ENCODE measurements around the gene RABEPK.
"Not testable (repeated sequence)": the region's sequence is repeated elsewhere in the genome, so short reads cannot be mapped to it uniquely, and the experiment has no call there.

Gene RABEPK

GRCh38 chr9:125195591-125195990 lies 4.8 kb upstream of the RABEPK start:
- WGBS (ENCODE audit: insufficient coverage, insufficient read length), result no CpG with 5 or more reads among the region's 1 CpG
- H3K36me3 ChIP-seq (ENCODE audit: control insufficient read depth, insufficient read depth, low read length); H3K9me3 ChIP-seq (ENCODE audit: control insufficient read depth, insufficient read depth, low read length); H3K4me1 ChIP-seq (ENCODE audit: control insufficient read depth, insufficient read depth, low read length); H3K27me3 ChIP-seq (ENCODE audit: control insufficient read depth, insufficient read depth, low read length); H3K27ac ChIP-seq (ENCODE audit: low read length); H3K4me3 ChIP-seq (ENCODE audit: low read length); DNase-seq (ENCODE audit: low read depth, low spot score): not testable (repeated sequence)

DNA sequence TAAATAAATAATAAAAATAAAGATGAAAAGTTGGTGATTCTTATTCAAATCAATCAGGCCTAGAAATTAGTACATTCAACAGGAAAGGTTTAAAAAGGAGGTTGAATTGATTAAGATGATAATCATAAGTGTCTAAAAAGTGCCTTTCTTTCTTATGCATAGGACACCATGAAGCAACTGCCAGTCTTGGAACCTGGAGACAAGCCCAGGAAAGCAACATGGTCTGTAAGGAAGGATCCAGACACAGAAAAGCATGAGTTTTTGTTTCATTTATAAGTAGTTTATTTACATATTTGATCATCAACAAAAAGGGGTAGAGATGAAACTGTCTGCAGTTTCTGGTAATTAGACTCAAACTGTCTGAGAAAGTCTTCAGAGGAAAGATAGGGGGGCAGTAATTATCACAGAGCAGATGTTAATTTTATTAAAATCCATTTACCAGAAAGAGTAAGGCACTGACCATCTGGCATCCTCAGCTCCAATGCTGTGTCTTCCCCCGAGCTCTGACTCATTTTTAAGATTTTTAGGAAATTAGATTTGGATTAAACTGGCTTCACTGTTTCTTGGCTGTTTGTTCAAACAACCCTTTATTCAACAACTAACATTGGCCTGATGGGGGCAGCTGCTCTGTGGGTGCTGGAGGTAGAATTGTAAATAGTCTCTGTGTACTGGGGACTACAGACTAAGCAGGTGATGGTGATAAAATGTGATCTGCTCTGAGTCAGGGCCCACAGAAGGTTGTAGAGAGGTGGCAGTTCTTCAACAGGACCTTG lies 2.7 kb downstream of the RABEPK start:
- H3K27ac ChIP-seq (ENCODE audit: low read length), result no peak overlapping the region
- no peaks in the 10 kb centered on the region for H3K9me3 ChIP-seq (ENCODE audit: control insufficient read depth, insufficient read depth, low read length)
- no peak overlapping the region for H3K4me3 ChIP-seq (ENCODE audit: low read length)
- no peaks in the 10 kb centered on the region for H3K4me1 ChIP-seq (ENCODE audit: control insufficient read depth, insufficient read depth, low read length)
- no peak for DNase-seq (ENCODE audit: low read depth, low spot score)
- no peaks in the 10 kb centered on the region for H3K27me3 ChIP-seq (ENCODE audit: control insufficient read depth, insufficient read depth, low read length)
- WGBS (ENCODE audit: insufficient coverage, insufficient read length), result no CpG with 5 or more reads among the region's 1 CpG
- peaks cover 3% of the 10 kb centered on the region; the same call in 1 of the 2 replicates for H3K36me3 ChIP-seq (ENCODE audit: control insufficient read depth, insufficient read depth, low read length)

- no CpG with 5 or more reads among the region's 3 CpGs for WGBS (ENCODE audit: insufficient coverage, insufficient read length)
- DNase-seq (ENCODE audit: low read depth, low spot score), result no peak
- H3K36me3 ChIP-seq (ENCODE audit: control insufficient read depth, insufficient read depth, low read length), result peaks cover 4% of the 10 kb centered on the region; the same call in 1 of the 2 replicates
- H3K27me3 ChIP-seq (ENCODE audit: control insufficient read depth, insufficient read depth, low read length), result no peaks in the 10 kb centered on the region
- no peaks in the 10 kb centered on the region for H3K9me3 ChIP-seq (ENCODE audit: control insufficient read depth, insufficient read depth, low read length)
- no peak overlapping the region for H3K27ac ChIP-seq (ENCODE audit: low read length)
- H3K4me3 ChIP-seq (ENCODE audit: low read length), result no peak overlapping the region
- no peaks in the 10 kb centered on the region for H3K4me1 ChIP-seq (ENCODE audit: control insufficient read depth, insufficient read depth, low read length)
Measured at GRCh38 chr9:125204477-125204876, 4.1 kb downstream of the RABEPK start.

- Histone ChIP-seq H3K27ac (ENCODE audit: low read length) (no peak overlapping the region), H3K4me1 (ENCODE audit: control insufficient read depth, insufficient read depth, low read length) (no peaks in the 10 kb centered on the region), H3K9me3 (ENCODE audit: control insufficient read depth, insufficient read depth, low read length) (no peaks in the 10 kb centered on the region), H3K36me3 (ENCODE audit: control insufficient read depth, insufficient read depth, low read length) (peaks cover 4% of the 10 kb centered on the region; the same call in 1 of the 2 replicates), H3K27me3 (ENCODE audit: control insufficient read depth, insufficient read depth, low read length) (no peaks in the 10 kb centered on the region), H3K4me3 (ENCODE audit: low read length) (no peak overlapping the region)
- no peak for DNase-seq (ENCODE audit: low read depth, low spot score)
- no CpG with 5 or more reads among the region's 5 CpGs for WGBS (ENCODE audit: insufficient coverage, insufficient read length)
Measured at GRCh38 chr9:125214186-125214585, 13.8 kb downstream of the RABEPK start.

- Histone ChIP-seq H3K27me3 (ENCODE audit: control insufficient read depth, insufficient read depth, low read length) (no peaks in the 10 kb centered on the region), H3K36me3 (ENCODE audit: control insufficient read depth, insufficient read depth, low read length) (peaks cover 3% of the 10 kb centered on the region; the same call in 1 of the 2 replicates)
Measured at GRCh38 chr9:125218621-125219020, 18.3 kb downstream of the RABEPK start.

DNA sequence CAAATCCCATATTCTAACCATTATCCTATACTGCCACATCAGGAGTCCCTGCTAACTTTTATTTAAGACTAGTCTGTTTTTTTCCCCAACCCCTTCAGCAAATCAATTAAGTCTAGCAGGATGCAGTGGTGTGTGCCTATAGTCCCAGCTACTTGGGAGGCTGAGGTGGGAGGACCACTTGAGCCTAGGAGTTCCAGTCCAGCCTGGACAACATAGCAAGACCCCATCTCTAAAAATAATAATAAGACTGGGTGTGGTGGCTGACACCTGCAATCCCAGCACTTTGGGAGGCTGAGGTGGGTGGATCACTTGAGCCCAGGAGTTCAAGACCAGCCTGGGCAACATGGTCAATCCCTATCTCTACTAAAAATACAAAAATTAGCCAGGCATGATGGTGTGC lies 24.5 kb downstream of the RABEPK start:
- not testable (repeated sequence) for H3K9me3 ChIP-seq (ENCODE audit: control insufficient read depth, insufficient read depth, low read length); H3K27ac ChIP-seq (ENCODE audit: low read length); H3K36me3 ChIP-seq (ENCODE audit: control insufficient read depth, insufficient read depth, low read length); H3K27me3 ChIP-seq (ENCODE audit: control insufficient read depth, insufficient read depth, low read length); DNase-seq (ENCODE audit: low read depth, low spot score); H3K4me1 ChIP-seq (ENCODE audit: control insufficient read depth, insufficient read depth, low read length); H3K4me3 ChIP-seq (ENCODE audit: low read length)

More at GRCh38 chr9:125218621-125219020, 18.3 kb downstream of the RABEPK start:
- Histone ChIP-seq H3K9me3 (ENCODE audit: control insufficient read depth, insufficient read depth, low read length) (no peaks in the 10 kb centered on the region), H3K4me3 (ENCODE audit: low read length) (no peak overlapping the region), H3K27ac (ENCODE audit: low read length) (no peak overlapping the region), H3K4me1 (ENCODE audit: control insufficient read depth, insufficient read depth, low read length) (no peaks in the 10 kb centered on the region)
- no peak for DNase-seq (ENCODE audit: low read depth, low spot score)
- WGBS (ENCODE audit: insufficient coverage, insufficient read length), result no CpG with 5 or more reads among the region's 3 CpGs

- WGBS (ENCODE audit: insufficient coverage, insufficient read length), result no CpG with 5 or more reads among the region's 6 CpGs
- Histone ChIP-seq H3K9me3 (ENCODE audit: control insufficient read depth, insufficient read depth, low read length) (no peaks in the 10 kb centered on the region), H3K27ac (ENCODE audit: low read length) (no peak overlapping the region), H3K4me1 (ENCODE audit: control insufficient read depth, insufficient read depth, low read length) (no peaks in the 10 kb centered on the region), H3K27me3 (ENCODE audit: control insufficient read depth, insufficient read depth, low read length) (no peaks in the 10 kb centered on the region), H3K4me3 (ENCODE audit: low read length) (no peak overlapping the region), H3K36me3 (ENCODE audit: control insufficient read depth, insufficient read depth, low read length) (no peaks in the 10 kb centered on the region)
- no peak for DNase-seq (ENCODE audit: low read depth, low spot score)
Measured at GRCh38 chr9:125227761-125228160, 27.4 kb downstream of the RABEPK start.

- H3K36me3 ChIP-seq (ENCODE audit: control insufficient read depth, insufficient read depth, low read length), result peaks cover 13% of the 10 kb centered on the region; the same call in 1 of the 2 replicates
- H3K27ac ChIP-seq (ENCODE audit: low read length), result no peak overlapping the region
- H3K9me3 ChIP-seq (ENCODE audit: control insufficient read depth, insufficient read depth, low read length), result no peaks in the 10 kb centered on the region
- H3K27me3 ChIP-seq (ENCODE audit: control insufficient read depth, insufficient read depth, low read length), result no peaks in the 10 kb centered on the region
- no peak for DNase-seq (ENCODE audit: low read depth, low spot score)
- WGBS (ENCODE audit: insufficient coverage, insufficient read length), result no CpG with 5 or more reads among the region's 3 CpGs
- no peak overlapping the region for H3K4me3 ChIP-seq (ENCODE audit: low read length)
- H3K4me1 ChIP-seq (ENCODE audit: control insufficient read depth, insufficient read depth, low read length), result no peaks in the 10 kb centered on the region
Measured at GRCh38 chr9:125233678-125234077, 33.3 kb downstream of the RABEPK start.

GRCh38 chr9:125234099-125234498 lies 33.8 kb downstream of the RABEPK start:
- WGBS (ENCODE audit: insufficient coverage, insufficient read length), result no CpG with 5 or more reads among the region's 8 CpGs
- not testable (repeated sequence) for H3K9me3 ChIP-seq (ENCODE audit: control insufficient read depth, insufficient read depth, low read length); H3K4me3 ChIP-seq (ENCODE audit: low read length); H3K27me3 ChIP-seq (ENCODE audit: control insufficient read depth, insufficient read depth, low read length); DNase-seq (ENCODE audit: low read depth, low spot score); H3K27ac ChIP-seq (ENCODE audit: low read length); H3K4me1 ChIP-seq (ENCODE audit: control insufficient read depth, insufficient read depth, low read length)
- peaks cover 17% of the 10 kb centered on the region; the same call in 1 of the 2 replicates for H3K36me3 ChIP-seq (ENCODE audit: control insufficient read depth, insufficient read depth, low read length)

DNA sequence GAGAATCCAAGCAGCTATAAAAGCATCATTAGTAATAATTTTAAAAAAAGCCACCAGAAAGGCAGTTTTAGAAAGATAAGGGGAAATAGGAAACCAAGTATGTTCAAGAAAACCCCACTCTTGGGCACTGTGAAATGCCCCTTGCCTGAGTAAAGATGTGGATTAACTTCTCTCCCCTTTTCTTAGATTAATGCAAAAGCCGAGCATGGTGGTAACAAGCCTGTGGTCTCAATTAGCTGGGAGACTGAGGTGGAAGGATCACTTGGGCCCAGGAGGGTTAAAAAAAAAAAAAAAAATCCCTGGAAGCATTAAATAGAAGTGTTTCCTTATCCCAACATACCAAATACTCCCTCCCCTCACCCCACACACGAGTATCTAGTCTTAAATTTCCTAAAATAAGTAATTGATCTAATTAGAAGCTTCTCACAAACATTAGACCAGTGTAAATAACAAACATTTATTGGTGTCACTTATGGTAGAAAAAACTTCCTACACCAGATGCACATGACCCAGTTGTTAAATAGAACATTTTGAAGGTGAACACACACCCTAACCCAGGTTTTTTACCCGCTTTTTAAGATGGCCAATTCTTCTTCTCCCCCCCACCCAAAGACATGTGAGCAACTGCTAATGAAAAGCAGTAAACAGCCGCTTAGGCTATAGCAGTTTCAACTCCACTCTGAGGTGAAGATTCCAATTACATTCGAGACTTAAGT lies 35.6 kb downstream of the RABEPK start:
- no peak overlapping the region for H3K4me3 ChIP-seq (ENCODE audit: low read length)
- H3K36me3 ChIP-seq (ENCODE audit: control insufficient read depth, insufficient read depth, low read length), result peaks cover 19% of the 10 kb centered on the region; the same call in 1 of the 2 replicates

More for the DNA sequence above, 35.6 kb downstream of the RABEPK start:
- Histone ChIP-seq H3K27me3 (ENCODE audit: control insufficient read depth, insufficient read depth, low read length) (no peaks in the 10 kb centered on the region), H3K27ac (ENCODE audit: low read length) (no peak overlapping the region), H3K4me1 (ENCODE audit: control insufficient read depth, insufficient read depth, low read length) (no peaks in the 10 kb centered on the region), H3K9me3 (ENCODE audit: control insufficient read depth, insufficient read depth, low read length) (no peaks in the 10 kb centered on the region)
- no peak for DNase-seq (ENCODE audit: low read depth, low spot score)
- WGBS (ENCODE audit: insufficient coverage, insufficient read length), result 100% methylated on average over 1 of the region's 5 CpGs

Measured in iPS DF 6.9 (cell line).